Keratinocyte (primary cell): ENCODE data around the gene SYT11.

ENCODE experiments used
- EZH2 ChIP-seq: IDR thresholded peaks from one replicate; pipeline ENCODE4 v1.6.1; 2012; ENCODE audit warnings: inconsistent platforms, mild to moderate bottlenecking, low read length, moderate library complexity
- TF ChIP-seq, protein P1 (sequence below), 3 experiments: IDR thresholded peaks in 1 of 3; conservative IDR thresholded peaks in 1 of 3; optimal IDR thresholded peaks in 1 of 3; 2 replicates in 2 of 3; 3 replicates in 1 of 3; pipeline versions ENCODE3 to v1.5.1; 2011; ENCODE audit warnings: low read length in 3 of 3, mild to moderate bottlenecking in 3 of 3, moderate library complexity in 2 of 3, control low read depth in 1 of 3, inconsistent platforms in 1 of 3; ENCODE audit not compliant: insufficient read depth in 2 of 3; ENCODE audit errors: extremely low read depth in 1 of 3

DNA sequence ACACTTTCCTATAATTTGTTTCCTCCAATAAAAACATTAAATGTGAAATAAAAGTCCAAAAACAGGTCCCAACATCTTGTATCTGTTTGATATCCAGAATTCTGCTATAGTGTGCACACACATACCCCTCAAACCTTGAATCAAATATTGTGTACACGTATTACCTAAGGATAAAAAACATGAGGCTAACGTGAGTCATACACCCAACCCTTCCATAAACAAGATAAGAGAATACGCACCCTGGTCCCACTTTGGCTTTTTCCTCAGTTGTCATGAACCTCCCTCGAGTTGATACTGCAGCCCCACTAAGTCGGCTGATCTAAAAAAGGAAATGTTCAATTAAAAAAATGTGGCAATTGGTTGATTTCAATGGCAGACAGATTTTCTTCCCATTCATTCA is 69.7 kb downstream of the SYT11 start:
- TF ChIP-seq, protein P1, sequence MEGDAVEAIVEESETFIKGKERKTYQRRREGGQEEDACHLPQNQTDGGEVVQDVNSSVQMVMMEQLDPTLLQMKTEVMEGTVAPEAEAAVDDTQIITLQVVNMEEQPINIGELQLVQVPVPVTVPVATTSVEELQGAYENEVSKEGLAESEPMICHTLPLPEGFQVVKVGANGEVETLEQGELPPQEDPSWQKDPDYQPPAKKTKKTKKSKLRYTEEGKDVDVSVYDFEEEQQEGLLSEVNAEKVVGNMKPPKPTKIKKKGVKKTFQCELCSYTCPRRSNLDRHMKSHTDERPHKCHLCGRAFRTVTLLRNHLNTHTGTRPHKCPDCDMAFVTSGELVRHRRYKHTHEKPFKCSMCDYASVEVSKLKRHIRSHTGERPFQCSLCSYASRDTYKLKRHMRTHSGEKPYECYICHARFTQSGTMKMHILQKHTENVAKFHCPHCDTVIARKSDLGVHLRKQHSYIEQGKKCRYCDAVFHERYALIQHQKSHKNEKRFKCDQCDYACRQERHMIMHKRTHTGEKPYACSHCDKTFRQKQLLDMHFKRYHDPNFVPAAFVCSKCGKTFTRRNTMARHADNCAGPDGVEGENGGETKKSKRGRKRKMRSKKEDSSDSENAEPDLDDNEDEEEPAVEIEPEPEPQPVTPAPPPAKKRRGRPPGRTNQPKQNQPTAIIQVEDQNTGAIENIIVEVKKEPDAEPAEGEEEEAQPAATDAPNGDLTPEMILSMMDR (optimal IDR thresholded peaks at IDR 0.05 in 1 of 3, IDR thresholded peaks at IDR 0.05 in 1 of 3, conservative IDR thresholded peaks at IDR 0.05 in 1 of 3; ENCODE audit: extremely low read depth in 1 of 3, insufficient read depth in 2 of 3, low read length in 3 of 3), result no peak
- TF ChIP-seq EZH2, result no peak
